GM15510 (cell line): ENCODE data around the gene KANSL2.

ENCODE experiments used
- POLR2A ChIP-seq: IDR thresholded peaks from 3 replicates; pipeline ENCODE4 v1.6.1; 2011; ENCODE audit warnings: borderline replicate concordance; ENCODE audit not compliant: insufficient read length; ENCODE audit errors: extremely low read depth

The KANSL2 gene

DNA sequence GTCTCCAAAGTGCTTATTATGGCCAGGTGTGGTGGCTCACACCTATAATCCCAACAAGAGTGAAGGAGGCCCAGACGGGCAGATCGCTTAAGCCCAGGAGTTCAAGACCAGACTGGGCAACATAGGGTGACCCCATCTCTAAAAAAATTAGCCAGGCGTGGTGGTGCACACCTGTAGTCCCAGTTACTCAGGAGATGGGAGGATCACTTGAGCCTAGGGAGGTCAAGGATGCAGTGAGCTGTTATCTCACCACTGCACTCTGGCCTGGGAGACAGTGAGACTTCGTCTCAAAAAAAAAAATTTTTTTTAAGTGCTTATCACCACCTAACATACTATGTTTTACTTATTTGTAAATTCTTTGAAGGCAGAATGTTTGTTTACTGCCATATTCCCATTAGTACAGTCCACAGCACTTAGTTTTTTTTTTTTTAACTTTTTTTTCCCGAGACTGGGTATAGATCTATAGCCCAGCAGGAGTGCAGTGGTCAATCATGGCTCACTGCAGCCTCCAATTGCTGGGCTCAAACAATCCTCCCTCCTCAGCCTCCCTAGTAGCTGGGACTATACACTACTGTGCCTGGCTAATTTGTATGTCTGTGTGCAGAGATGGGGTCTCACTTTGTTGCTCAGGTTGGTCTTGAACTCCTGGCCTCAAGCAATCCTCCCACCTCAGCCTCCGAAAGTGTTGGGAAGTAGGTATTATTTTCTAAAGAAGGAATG lies 4.7 kb upstream of the KANSL2 start:
- TF ChIP-seq POLR2A, result no peak

DNA sequence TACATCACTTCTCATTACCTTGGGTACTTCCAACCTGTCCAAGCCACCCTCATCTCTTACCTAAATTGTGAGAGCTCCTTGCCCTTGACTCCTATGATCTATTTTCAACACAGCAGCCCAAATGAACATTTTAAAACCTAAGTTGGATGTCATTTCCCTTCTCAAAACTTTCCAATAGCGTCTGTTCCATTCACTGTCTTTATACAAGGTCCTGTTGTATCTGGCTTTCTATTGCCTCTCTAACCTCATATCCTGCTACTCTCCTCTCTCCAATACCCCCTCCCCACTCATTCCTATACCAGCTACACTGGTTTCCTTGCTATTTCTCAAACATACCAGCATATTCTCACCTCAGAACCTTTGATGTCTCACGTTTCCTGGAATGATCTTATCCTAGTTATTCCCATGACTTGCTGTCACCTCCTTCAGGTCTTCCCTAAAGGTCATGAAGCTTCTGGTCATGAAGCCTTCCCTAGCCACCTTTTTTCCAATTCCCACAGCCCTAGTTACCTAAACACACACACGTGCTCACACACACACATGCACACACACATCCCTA lies 4.1 kb upstream of the KANSL2 start:
- no peak for TF ChIP-seq POLR2A

DNA sequence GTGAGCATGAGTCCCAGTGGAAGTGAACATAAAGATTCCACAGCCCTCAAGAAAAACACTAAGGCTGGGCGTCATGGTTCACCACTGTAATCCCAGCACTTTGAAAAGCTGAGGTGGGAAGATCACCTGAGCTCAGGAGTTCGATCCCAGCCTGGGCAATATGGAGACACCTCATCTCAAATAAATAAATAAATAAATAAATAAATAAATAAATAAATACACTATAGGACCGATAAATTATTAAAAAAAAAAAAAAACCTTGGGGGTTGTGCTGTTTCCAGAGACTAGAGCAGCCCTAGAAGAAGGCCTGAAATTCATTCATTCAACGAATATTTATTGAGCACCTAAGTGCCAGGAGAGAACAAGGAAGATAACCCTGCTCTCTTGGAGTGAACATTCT lies 1.5 kb upstream of the KANSL2 start:
- no peak for TF ChIP-seq POLR2A

GRCh38 chr12:48682927-48683326 lies 889 bp upstream of the KANSL2 start:
- no peak for TF ChIP-seq POLR2A

DNA sequence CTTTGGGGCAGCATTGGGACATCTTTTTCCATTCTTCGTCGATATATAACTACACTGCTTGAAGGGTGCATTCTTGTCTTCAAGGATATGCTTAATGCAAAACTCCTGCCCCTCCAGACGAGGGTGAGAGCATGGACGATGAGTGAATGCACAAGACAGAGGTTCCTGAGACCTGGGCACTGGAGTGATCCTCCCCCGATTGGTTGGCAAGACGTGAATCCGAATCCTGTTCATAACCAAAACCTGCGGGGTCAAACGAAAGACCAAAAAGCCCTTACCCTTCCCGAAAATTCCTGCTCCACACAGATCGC lies 684 bp downstream of the KANSL2 start:
- no peak for TF ChIP-seq POLR2A

DNA sequence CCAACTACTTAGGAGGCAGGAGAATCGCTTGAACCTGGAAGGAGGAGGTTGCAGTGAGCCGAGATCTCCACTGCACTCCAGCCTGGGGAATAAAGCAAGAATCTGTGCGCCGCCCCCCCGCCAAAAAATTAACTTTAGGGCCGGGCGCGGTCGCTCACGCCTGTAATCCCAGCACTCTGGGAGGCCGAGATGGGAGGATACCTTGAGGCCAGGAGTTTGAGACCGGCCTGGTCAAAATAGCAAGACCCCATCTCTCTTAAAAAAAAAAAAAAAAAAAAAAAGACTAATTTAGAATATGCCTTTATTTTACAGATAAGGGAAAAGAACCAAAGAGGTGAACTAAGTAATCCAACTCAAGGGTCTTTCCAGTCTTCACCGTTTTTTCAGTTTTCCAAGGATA lies 1.2 kb downstream of the KANSL2 start:
- TF ChIP-seq POLR2A, result no peak

DNA sequence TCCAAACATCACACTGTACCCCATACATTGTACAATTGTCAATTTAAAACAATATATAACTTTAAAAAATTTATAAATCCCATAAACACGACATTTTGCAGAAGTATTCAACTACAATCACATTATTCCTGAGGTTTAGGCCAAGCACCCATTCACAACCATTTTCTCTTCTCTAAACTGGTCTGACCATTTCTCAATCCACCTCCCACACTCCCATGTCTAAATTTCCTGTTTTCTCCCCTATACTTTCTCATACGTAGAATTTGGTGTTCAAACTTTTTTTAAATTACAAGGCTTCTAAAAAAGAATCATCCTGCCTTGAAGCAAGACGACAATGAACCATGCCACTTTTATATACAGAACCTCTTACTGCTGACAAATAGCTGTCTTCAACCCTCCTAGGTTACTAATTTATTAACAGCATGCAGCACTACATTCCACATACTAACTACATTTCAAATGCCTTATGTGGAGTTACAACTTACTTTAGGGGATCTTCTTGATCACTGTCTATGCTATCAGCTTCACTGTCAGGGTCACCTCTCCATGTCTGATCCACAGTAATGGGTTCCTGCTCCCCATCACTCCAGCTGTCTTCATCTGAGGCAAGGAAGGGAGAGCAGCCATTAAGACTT lies 3.4 kb downstream of the KANSL2 start:
- no peak for TF ChIP-seq POLR2A

- TF ChIP-seq POLR2A, result no peak
Observed at GRCh38 chr12:48671231-48671856, 10.7 kb downstream of the KANSL2 start.

DNA sequence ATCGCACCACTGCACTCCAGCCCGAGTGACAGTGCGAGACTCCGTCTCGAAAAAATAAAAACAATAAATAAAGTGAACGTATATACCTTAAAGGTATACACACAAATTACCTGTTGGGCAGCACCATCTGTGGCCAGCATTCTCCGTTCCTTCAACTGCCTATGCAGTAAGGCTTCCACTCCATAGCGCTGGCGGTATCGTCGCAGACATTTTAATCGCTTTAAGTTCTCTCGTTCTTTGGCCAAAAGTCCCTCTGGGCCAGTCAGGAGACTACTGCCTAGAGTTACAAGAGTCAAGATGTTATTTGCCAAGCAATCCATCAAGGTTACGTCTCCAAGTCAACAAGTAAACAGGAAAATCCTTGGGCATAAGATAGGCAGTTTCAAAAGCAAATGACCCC lies 13.0 kb downstream of the KANSL2 start:
- no peak for TF ChIP-seq POLR2A

- no peak for TF ChIP-seq POLR2A
Observed at GRCh38 chr12:48659863-48660262, 22.2 kb downstream of the KANSL2 start.

GRCh38 chr12:48651681-48652080 lies 30.4 kb downstream of the KANSL2 start:
- TF ChIP-seq POLR2A, result no peak

GRCh38 chr12:48643011-48643410 lies 39.0 kb downstream of the KANSL2 start:
- no peak for TF ChIP-seq POLR2A

- no peak for TF ChIP-seq POLR2A
Observed at GRCh38 chr12:48640854-48641253, 41.2 kb downstream of the KANSL2 start.

GRCh38 chr12:48640428-48640827 lies 41.6 kb downstream of the KANSL2 start:
- TF ChIP-seq POLR2A, result no peak

DNA sequence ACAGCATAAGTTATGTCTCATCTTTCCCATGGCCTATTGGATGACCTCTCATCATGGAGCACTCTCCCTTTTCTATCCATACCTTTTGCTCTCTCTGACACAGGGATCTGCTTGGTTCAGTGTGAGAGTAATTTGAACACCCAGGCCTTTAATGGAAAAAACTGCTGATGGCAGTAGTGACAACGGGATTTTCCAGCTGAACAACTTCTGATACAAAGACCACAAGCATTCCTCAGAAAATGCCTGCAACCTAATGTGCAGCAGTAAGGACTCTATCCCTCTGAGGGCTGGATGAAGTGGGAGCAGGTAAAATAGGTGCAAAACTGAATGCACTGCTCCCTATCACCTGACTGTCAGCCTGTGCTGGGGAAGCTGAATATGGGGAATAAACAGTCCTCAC lies 51.0 kb downstream of the KANSL2 start:
- TF ChIP-seq POLR2A, result no peak

- TF ChIP-seq POLR2A, result no peak
Observed at GRCh38 chr12:48630346-48630745, 51.7 kb downstream of the KANSL2 start.
